Astrocyte of the cerebellum (primary cell): Measurements from ENCODE around the gene NSDHL.
A peak's percentile ranks its signal among the peaks of the same experiment; 100 is the strongest.
"Not testable (repeated sequence)": the region's sequence is repeated elsewhere in the genome, so short reads cannot be mapped to it uniquely, and the experiment has no call there.

Experiments used
- DNase-seq: peaks from one replicate; pipeline ENCODE4 v3.0.0-alpha.2; 2011; ENCODE audit warnings: low read depth
- H3K4me3 ChIP-seq: 2 replicates; pipeline ENCODE4 v1.5.1; 2011; ENCODE audit warnings: mild to moderate bottlenecking, low read depth, low read length, moderate library complexity
- CTCF ChIP-seq: IDR thresholded peaks from 2 replicates; pipeline ENCODE4 v1.5.1; 2012; ENCODE audit warnings: low read length, low read depth, moderate library complexity, mild to moderate bottlenecking; ENCODE audit errors: missing control alignments
- in situ Hi-C: cut with HindIII; loops from 2 replicates; pipeline ENCODE4 v1.10.0; 2017; ENCODE audit warnings: low sequenced_read_pairs

Gene NSDHL

GRCh38 chrX:152823657-152824056, 7.2 kb upstream of the NSDHL start:
- no peak for TF ChIP-seq CTCF
- H3K4me3 ChIP-seq = no peak overlapping the region
- no peak for DNase-seq
- in situ Hi-C loops = no loop called here

GRCh38 chrX:152824841-152825374, 6.0 kb upstream of the NSDHL start:
- TF ChIP-seq CTCF = no peak
- DNase-seq = no peak
- in situ Hi-C loops = loop anchor here (25.0 kb wide), 1 partner anchor 1063 kb away; no protein-coding TSS in a partner anchor
- no peak overlapping the region for H3K4me3 ChIP-seq

- peak overlapping the region; percentile 69 for H3K4me3 ChIP-seq
- no peak for DNase-seq
- TF ChIP-seq CTCF = no peak
- in situ Hi-C loops = loop anchor here (25.0 kb wide), 1 partner anchor 1069 kb away; no protein-coding TSS in a partner anchor
These were observed 528 bp downstream of the NSDHL start for GRCh38 chrX:152831391-152831790.

GRCh38 chrX:152832520-152832919, 1.7 kb downstream of the NSDHL start:
- no peak overlapping the region for H3K4me3 ChIP-seq
- TF ChIP-seq CTCF = no peak
- DNase-seq = no peak
- in situ Hi-C loops = loop anchor here (25.0 kb wide), 1 partner anchor 1070 kb away; no protein-coding TSS in a partner anchor

GRCh38 chrX:152833378-152833777, 2.5 kb downstream of the NSDHL start:
- TF ChIP-seq CTCF = no peak
- no peak for DNase-seq
- in situ Hi-C loops = loop anchor here (25.0 kb wide), 1 partner anchor 1071 kb away; no protein-coding TSS in a partner anchor
- no peak overlapping the region for H3K4me3 ChIP-seq

- DNase-seq, H3K4me3 ChIP-seq: not testable (repeated sequence)
- in situ Hi-C loops = loop anchor here (25.0 kb wide), 1 partner anchor 1073 kb away; no protein-coding TSS in a partner anchor
These were observed 4.6 kb downstream of the NSDHL start for GRCh38 chrX:152835470-152835869.

GRCh38 chrX:152842772-152843338, 12.0 kb downstream of the NSDHL start:
- no peak for TF ChIP-seq CTCF
- no peak overlapping the region for H3K4me3 ChIP-seq
- DNase-seq = no peak
- in situ Hi-C loops = loop anchor here (25.0 kb wide), 1 partner anchor 1081 kb away; no protein-coding TSS in a partner anchor
